Calu3 (cell line): ENCODE data around the gene HGF. TPM values are rescaled to one million over a fixed set of nuclear protein-coding genes. Genes with fewer than 3 reads are reported as not detected.

Experiments used
- BruUV-seq: library from RNA; stranded (reverse); fragments of 400-500 nt; replicated peaks from 2 replicates; lab custom pipeline; 2021; lab: Mats Ljungman, UMichigan
- CTCF ChIA-PET: fragments of 300-600 bp; sonication (Branson Sonifier 250); formaldehyde crosslinking; loops from one replicate; lab custom pipeline; 2022; ENCODE audit warnings: antibody characterized with exemption; lab: Charles Lee
- DNase-seq: peaks from one replicate; pipeline ENCODE4 v3.0.0; 2022
- H3K27ac Mint-ChIP-seq: one replicate; pipeline ENCODE4 v1.8.0; 2022; ENCODE audit warnings: mixed read lengths; ENCODE audit not compliant: unreplicated experiment
- H3K27me3 Mint-ChIP-seq: one replicate; pipeline ENCODE4 v1.8.0; 2022; ENCODE audit warnings: mixed read lengths; ENCODE audit not compliant: unreplicated experiment
- H3K36me3 Mint-ChIP-seq: one replicate; pipeline ENCODE4 v1.8.0; 2022; ENCODE audit warnings: mild to moderate bottlenecking, moderate library complexity, mixed read lengths; ENCODE audit not compliant: insufficient read depth, unreplicated experiment
- H3K4me1 Mint-ChIP-seq: one replicate; pipeline ENCODE4 v1.8.0; 2022; ENCODE audit warnings: mild to moderate bottlenecking, low read depth, mixed read lengths; ENCODE audit not compliant: unreplicated experiment
- H3K4me3 Mint-ChIP-seq: one replicate; pipeline ENCODE4 v1.8.0; 2022; ENCODE audit warnings: mild to moderate bottlenecking, low read depth, moderate library complexity, mixed read lengths; ENCODE audit not compliant: unreplicated experiment
- H3K9me3 Mint-ChIP-seq: one replicate; pipeline ENCODE4 v1.8.0; 2022; ENCODE audit warnings: low read depth, mixed read lengths; ENCODE audit not compliant: unreplicated experiment
- intact Hi-C: fragments of 100-400 bp; cut with micrococcal nuclease; formaldehyde crosslinking; loops from one replicate; pipeline ENCODE4 v1.10.0; 2022; ENCODE audit not compliant: unreplicated experiment
- total RNA-seq: library from RNA; stranded (reverse); gene quantifications from 2 replicates; pipeline ENCODE4 v1.2.3, GENCODE V29; 2022
- TF ChIP-seq, protein P1 (sequence below): fragments of 200-600 bp; IDR thresholded peaks from one replicate; pipeline ENCODE4 v1.8.0; 2022; ENCODE audit warnings: antibody characterized with exemption; ENCODE audit not compliant: unreplicated experiment

The HGF gene
- total RNA-seq, 1 experiment from 2014 or later: not detected

DNA sequence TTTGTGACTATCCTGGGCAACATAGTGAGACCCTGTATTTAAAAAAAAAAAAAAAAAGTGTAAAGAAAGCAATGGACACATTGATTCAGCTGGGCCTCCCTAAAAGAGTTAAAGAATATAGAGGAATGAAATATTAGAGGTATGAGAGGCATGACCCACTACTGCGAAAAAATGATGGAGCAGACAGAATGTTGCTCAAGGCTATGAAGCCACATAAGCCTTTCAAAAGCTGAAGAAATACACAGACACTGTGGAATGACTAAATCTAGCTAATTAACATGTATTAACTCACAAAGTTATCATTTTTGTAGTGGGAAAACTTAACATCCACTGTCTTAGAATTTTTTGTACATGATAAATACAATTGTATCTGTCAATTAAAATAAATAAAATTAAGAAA is 107.3 kb downstream of the HGF start:
- Mint-ChIP-seq H3K4me1 (peaks cover 8% of the 10 kb centered on the region), H3K27me3 (no peaks in the 10 kb centered on the region), H3K27ac (no peak overlapping the region), H3K9me3 (no peaks in the 10 kb centered on the region), H3K4me3 (no peak overlapping the region), H3K36me3 (no peaks in the 10 kb centered on the region)
- no peak for DNase-seq
- CTCF ChIA-PET: interaction anchor here (0.6 kb wide), 1 partner anchor 1088 kb away, joined by 3 read pairs; no protein-coding TSS in a partner anchor
- intact Hi-C loops: no loop called here
- BruUV-seq: no TSS peak
- TF ChIP-seq, protein P1, sequence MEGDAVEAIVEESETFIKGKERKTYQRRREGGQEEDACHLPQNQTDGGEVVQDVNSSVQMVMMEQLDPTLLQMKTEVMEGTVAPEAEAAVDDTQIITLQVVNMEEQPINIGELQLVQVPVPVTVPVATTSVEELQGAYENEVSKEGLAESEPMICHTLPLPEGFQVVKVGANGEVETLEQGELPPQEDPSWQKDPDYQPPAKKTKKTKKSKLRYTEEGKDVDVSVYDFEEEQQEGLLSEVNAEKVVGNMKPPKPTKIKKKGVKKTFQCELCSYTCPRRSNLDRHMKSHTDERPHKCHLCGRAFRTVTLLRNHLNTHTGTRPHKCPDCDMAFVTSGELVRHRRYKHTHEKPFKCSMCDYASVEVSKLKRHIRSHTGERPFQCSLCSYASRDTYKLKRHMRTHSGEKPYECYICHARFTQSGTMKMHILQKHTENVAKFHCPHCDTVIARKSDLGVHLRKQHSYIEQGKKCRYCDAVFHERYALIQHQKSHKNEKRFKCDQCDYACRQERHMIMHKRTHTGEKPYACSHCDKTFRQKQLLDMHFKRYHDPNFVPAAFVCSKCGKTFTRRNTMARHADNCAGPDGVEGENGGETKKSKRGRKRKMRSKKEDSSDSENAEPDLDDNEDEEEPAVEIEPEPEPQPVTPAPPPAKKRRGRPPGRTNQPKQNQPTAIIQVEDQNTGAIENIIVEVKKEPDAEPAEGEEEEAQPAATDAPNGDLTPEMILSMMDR: no peak

DNA sequence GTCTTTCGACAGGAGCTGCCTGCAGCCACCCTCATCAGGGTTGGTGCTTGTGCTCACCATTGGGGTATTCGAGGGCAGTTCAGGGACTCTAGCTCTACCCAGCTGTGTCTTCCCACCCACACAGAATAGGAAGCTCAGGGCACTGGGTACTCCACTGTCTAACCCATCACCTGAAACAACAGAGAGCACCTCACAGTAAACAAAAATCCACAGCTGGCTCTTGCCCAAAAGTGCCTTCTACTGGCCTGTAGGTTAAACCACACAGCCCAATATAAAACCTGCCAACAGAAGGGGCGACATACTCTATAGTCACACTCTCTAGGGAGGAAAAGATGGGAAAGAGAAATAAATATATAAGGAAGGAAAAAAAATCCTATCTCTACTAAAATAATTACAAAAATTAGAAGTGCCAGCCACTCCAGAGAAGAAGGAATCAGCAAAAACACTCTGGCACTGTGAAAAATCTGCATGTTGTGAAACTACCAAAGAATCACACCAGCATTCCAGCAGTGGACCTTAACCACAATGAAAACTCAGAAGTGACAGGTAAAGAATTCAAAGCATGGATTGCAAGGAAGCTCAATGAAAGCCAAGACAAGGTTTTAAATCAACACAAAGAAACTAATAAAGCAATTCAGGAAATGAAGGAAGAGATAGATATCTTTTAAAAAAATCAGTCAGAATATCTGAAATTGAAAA is 110.0 kb downstream of the HGF start:
- Mint-ChIP-seq H3K9me3 (no peaks in the 10 kb centered on the region), H3K27ac (no peak overlapping the region), H3K27me3 (no peaks in the 10 kb centered on the region), H3K4me1 (peaks cover 8% of the 10 kb centered on the region), H3K36me3 (no peaks in the 10 kb centered on the region), H3K4me3 (no peak overlapping the region)
- no TSS peak for BruUV-seq
- TF ChIP-seq, protein P1: no peak
- CTCF ChIA-PET: no interaction called here
- intact Hi-C loops: no loop called here
- DNase-seq: no peak

DNA sequence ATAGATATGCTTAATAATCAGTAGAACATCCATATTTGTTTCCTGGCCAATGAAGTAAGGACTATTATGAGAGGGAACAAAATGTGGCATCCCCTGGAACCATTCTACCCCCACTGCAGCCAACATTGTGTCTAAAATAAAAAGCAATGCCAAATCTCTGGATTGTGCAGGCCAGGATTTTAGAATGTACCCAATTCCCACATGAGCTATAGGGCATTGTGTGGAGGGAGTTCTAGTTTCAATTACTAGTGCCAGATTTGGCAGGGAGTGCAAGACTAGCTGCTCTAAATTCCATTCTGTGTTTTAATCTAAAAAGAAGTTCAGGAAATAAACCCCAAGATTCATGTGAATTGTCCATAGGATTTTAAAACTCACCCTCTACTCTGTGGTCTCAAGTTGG is 112.3 kb downstream of the HGF start:
- H3K4me1 Mint-ChIP-seq: peaks cover 8% of the 10 kb centered on the region
- CTCF ChIA-PET: no interaction called here
- H3K36me3 Mint-ChIP-seq: no peaks in the 10 kb centered on the region
- no peak for DNase-seq
- no TSS peak for BruUV-seq
- intact Hi-C loops: no loop called here
- no peaks in the 10 kb centered on the region for H3K27me3 Mint-ChIP-seq
- H3K9me3 Mint-ChIP-seq: no peaks in the 10 kb centered on the region
- TF ChIP-seq, protein P1: no peak
- H3K4me3 Mint-ChIP-seq: no peak overlapping the region
- H3K27ac Mint-ChIP-seq: no peak overlapping the region

DNA sequence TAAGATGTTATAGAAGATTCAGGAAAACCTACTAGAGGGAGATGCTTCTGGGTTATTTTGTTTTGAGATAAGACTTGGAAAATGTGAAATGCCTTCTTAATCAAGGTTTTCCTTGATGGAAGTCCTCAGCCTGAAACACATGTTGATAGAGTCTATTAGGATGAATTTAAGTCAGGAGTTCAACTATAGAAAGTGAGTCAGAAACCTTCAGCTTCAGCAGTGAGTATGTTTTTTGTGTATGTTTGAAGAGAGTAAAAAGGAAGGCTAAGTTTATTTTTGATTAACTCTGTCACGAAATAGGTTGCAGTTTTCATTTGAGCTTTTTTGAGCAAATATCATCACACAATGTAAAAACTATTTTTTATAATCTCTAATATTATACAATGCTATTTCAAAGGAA is 114.6 kb downstream of the HGF start:
- no peaks in the 10 kb centered on the region for H3K36me3 Mint-ChIP-seq
- TF ChIP-seq, protein P1: no peak
- H3K4me3 Mint-ChIP-seq: no peak overlapping the region
- H3K4me1 Mint-ChIP-seq: peaks cover 8% of the 10 kb centered on the region
- DNase-seq: no peak
- CTCF ChIA-PET: no interaction called here
- no peak overlapping the region for H3K27ac Mint-ChIP-seq
- H3K27me3 Mint-ChIP-seq: no peaks in the 10 kb centered on the region
- intact Hi-C loops: no loop called here
- no TSS peak for BruUV-seq
- H3K9me3 Mint-ChIP-seq: no peaks in the 10 kb centered on the region
